NCI-H2171 (cell line): ENCODE results near the gene TUBA1A.
A peak's percentile ranks its signal among the peaks of the same experiment; 100 is the strongest.
"Not testable (repeated sequence)": the region's sequence is repeated elsewhere in the genome, so short reads cannot be mapped to it uniquely, and the experiment has no call there.

Experiments used
- DNase-seq: peaks from one replicate; lab custom pipeline; 2025; lab: John Stamatoyannopoulos, UW

TUBA1A gene

DNA sequence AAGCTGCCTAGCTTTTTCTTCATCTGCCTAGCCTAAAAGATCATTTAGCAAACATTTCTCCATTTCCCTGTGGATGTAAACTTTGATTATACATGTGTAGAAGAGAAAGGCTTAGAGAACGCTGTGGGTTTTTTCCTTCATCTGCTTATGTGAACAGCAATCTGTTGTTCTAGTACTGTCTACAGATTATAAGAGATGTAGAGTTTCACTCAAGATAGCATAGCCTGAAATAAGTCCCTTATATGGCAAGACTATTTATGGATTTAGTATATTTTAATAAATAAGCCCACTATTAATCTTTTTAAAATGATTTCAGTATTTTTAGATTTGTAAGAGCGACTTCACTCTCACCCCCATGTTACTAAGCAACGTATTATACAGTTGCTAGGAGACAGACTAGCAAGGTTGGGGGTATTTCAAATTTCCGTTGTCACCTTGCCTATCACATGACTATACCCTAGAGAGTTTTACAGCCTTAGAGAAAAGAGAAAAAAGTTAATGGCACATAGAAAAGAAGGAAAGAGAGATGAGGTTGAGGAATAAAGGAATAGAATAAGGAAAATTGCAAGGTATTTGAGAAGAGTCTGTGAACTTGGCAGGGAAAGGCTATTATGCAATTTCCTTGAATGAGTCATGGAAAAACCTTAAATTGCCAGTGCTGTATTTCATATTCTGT, 12.2 kb upstream of the TUBA1A start:
- DNase-seq = peak; percentile 92

DNA sequence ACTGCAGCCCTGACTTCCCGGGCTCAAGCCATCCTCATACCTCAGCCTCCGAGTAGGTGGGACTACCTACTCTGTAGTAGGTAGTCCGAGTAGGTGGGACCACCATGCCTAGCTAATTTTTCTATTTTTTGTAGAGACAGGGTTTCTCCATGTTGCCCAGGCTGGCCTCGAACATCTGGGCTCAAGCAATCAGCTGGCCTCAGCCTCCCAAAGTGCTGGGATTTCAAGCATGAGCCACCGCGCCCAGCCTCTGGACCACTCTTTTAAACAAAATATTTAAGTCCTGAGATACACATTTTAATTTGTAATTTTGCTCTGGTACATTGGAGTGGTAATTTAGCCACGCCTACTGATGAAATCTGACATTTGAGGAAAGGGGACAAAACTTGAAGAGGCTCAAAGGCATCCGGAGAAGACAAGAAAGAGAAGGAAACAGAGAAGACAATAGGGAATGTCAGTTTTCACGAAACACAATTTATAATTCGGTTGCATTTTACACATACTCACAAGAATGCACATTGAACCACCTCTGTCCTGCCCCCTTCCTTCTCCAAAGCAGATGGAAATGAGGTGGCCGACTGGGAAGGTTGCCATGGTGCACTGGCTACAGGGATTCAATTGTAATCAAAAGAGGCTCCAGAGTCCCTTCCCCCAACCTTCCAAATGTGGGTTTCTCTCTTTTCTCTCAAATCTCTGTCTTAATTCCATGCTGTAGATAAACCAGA, 9.7 kb upstream of the TUBA1A start:
- peak; percentile 43 for DNase-seq

DNA sequence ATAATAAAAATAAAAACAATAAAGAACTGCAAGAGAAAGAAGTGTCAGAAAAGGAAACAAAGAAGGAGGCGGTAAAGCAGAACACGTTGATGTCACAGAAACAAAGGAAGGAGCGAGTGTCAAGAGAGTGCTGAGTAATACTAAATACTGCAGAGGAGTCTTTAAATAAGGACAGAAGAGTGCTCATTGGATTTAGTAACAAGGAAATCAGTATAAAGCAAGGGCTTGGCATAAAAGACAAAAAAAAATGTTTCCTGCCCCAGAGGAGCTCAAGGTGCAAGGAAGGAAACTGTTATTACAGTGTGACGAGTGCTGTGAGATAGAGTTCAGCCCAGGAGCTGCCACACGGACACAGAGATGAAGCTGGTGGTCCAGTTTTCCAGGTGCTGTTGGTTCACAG, 8.4 kb upstream of the TUBA1A start:
- no peak for DNase-seq

DNA sequence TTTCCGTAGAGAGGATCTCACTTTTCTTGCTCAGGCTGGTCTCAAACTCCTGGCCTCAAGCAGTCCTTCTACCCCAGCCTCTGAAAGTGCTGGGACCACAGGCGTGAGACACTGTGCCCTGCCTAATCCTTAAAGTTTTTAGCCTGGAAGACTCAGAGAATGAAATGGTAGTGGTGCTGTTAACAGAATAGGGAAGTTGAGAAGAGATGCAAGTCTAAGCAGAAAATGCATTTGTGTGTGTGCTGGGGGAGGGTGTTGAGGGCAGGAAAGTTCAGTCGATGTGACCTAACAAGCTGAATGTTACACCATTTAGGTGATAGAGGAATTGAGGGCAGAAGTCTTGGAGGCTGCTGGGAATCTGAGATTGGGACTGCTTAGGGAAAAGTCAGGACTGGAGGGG, 6.9 kb upstream of the TUBA1A start:
- no peak for DNase-seq

DNA sequence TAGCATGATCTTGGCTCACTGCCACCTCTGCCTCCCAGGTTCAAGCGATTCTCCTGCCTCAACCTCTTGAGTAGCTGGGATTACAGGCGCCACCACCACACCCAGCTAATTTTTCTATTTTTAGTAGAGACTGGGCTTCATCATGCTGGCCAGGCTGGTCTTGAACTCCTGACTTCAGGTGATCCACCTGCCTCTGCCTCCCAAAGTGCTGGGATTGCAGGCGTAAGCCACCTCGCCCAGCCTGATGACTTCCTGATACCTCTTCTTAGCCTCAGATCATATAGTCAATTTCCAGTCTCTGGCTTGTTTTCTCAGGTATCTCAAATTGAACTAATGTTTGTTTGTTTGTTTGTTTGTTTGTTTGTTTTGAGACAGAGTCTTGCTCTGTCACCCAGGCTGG, 4.9 kb upstream of the TUBA1A start:
- DNase-seq = not testable (repeated sequence)

DNA sequence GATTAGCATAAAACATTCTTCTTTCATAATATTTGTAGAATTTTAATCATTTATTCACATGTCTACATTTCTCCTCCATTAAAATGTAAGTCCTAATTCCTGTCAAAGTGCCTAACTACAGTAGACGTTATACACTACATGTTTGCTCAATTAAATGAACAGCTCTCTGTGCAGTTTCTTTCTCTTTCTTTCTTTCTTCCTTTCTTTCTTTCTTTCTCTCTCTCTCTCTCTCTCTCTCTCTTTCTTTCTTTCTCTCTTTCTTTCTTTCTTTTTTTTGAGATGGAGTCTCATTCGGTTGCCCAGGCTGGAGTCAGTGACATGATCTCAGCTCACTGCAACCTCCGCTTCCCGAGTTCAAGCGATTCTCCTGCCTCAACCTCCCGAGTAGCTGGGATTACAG, 2.6 kb upstream of the TUBA1A start:
- not testable (repeated sequence) for DNase-seq

DNA sequence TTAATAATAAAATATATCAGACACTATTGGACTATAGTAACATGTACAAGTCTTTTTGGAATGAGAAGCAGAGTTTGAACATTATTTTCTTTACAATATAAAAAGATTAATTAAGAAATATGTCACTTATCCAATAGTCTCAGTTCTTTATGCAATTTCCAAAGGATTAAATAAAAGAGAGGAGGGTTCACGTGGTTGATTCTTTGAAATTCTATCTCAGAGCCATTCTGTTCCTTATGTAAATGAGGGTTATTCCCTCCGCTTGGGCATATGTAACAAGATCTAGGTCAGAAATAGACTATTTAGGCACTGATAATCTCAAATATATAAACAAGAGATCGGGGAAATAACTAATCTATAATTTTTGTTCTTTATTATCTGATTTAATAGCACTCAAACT, 2.1 kb upstream of the TUBA1A start:
- DNase-seq = peak; percentile 24

DNA sequence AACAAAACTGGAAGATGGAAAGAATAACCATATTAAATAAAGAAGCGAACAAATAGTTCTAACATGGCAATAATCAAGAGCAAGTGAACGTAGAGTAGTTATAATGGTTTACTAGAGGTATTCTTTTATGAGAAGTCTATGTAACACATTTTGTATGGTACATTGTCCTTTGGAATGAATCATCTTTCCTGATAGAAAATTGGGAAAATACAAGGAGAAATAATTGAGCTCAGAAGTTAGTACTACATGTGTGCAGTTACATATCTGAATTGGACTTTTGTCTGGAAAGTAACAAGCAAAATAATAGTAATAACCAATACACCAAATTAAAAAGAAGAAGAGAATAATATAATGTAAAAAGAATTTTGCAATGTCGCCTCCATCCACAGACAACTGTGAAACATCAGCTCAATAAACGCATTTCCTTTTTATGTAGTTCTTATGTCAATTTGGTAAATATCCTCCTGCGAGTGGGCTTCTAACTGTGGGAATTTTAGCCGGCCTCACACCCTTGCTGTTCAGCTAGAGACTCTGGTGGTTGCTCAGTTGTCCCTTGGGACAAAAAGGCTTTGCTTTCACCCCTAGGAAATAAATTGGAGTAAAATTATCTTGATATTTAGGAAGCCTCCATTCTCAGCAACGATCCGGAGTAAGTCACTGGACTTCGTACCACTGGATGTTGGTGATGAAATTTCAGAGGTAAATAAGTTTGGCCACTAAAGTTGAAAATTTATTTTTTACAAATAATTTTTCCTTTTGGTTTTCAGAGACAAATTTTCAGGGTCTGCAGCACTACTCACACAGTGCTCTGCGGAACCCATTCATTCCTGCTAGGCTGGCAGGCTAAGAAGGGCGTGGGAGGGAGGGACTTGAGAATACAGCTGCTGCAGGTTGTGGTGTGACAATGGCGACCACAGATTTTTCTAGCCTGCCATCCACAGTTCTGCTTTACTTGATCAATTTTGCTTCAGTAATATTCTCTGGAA, 1.1 kb upstream of the TUBA1A start:
- DNase-seq = peak; percentile 73

DNA sequence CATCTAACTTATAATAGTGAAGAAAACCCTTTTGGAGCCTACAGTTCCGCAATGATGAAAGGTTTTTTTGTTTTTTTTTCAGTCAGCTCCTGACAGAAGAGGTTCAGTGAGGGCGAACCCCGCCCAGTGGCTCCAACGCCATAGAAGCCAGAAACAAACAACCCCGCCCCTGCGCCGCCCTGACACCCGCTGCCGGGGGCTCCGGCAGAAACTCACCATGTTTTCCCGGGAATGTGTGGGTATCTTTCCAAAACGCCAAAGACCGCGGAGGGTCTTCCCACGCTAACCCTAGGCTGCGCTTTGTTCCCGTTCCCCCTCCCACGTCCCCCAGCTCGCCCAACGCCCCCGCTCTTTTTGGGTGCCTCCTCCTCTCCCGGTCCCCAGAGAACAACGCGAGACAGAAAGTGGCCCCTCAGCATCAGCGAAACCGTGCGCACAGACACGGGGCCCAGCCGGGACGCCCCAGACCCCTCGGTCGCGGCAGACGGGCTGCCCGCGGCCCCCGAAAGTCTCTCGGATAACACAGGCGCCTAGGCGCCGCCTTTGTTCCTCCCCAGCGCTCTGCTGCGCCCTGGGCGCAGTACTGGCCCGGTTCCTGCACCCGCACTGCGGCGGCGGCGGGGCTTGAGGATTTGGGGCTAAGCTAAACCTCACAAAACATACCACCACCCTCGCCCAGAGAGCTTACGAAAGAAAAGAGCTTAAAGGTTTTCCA, 522 bp downstream of the TUBA1A start:
- DNase-seq = peak; percentile 43

DNA sequence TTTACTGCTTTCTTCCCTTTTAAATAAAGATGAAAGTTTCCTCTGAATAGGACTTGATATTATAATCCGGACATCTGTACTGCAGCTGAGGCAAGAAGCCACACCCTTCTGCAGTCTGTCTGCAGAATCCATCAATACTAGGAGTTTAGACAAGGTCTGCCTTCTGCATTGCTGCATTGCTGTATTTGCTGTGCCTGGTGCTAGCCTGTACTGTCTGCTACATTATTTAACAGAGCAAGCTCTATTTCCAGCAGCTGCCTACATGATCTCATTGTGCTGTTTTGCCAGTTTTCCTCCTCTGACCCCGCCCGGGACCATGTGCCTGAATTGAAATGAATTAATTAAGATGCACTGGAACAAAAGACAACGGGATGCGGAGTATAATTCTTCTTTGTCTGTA, 1.7 kb downstream of the TUBA1A start:
- peak; percentile 16 for DNase-seq

DNA sequence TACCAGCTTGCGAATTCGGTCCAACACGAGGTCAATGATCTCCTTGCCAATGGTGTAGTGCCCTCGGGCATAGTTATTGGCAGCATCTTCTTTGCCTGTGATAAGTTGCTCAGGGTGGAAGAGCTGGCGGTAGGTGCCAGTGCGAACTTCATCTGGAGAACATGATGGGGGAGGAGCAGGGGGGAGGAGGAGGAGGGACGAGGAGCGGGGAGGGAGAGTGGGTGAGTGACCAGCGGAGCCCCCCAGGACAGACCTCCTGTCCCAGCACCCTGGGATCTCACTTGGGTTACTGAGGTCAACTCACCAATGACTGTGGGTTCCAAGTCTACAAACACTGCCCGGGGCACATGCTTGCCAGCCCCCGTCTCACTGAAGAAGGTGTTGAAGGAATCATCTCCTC, 2.6 kb downstream of the TUBA1A start:
- DNase-seq = not testable (repeated sequence)

DNA sequence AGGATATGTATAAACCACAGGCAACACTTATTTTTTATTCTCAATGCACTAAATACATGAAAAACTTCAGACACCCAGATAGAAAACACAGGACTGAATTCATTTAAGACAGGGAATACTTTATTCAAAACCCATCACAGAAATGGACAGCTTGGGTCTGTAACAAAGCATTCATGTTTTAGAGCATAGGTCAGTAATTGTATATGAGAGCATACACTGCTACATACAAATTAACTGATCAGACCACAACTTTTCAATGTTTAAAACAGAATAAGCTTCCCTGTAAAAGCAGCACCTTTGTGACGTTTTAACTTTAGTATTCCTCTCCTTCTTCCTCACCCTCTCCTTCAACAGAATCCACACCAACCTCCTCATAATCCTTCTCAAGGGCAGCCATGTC, 4.2 kb downstream of the TUBA1A start:
- DNase-seq = not testable (repeated sequence)

DNA sequence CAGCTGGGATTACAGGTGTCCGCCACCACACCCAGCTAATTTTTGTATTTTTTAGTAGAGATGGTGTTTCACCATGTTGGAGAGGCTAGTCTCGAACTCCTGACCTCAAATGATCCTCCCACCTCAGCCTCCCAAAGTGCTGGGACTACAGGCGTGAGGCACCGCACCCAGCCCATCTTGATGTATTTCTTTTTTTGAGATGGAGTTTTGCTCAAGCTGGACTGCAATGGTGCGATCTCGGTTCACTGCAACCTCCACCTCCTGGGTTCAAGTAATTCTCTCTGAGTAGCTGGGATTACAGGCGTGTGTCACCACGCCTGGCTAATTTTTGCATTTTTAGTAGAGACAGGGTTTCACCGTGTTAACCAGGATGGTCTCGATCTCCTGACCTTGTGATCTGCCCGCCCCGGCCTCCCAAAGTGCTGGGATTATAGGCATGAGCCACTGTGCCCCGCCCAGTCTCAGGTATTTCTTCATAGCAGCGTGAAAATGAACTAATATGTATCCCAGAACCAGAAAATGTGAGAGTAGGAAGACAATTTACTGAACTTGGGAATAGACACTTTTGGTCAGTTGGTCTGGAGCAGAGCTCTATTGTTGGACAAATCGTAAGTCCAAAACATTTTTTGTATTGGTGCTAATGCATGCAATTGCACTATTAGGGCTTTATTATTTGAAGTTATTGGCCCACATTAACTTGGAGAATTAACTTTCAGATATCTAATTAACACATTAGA, 5.5 kb downstream of the TUBA1A start:
- not testable (repeated sequence) for DNase-seq

DNA sequence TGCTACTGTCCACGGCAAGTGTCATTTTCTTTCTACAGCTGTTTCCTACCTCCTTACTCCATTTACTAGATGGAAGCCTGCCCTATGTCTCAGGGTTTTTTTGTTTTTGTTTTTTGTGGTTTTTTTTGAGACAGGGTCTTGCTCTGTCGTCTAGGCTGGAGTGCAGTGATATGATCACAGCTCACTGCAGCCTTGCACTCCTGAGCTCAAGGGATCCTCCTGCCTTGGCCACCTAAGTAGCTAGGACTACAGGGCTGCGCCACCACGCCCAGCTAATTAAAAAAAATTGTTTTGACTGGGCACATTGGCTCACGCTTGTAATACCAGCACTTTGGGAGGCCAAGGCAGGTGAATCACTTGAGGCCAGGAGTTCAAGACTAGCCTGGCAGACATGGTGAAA, 14.7 kb downstream of the TUBA1A start:
- DNase-seq = no peak

DNA sequence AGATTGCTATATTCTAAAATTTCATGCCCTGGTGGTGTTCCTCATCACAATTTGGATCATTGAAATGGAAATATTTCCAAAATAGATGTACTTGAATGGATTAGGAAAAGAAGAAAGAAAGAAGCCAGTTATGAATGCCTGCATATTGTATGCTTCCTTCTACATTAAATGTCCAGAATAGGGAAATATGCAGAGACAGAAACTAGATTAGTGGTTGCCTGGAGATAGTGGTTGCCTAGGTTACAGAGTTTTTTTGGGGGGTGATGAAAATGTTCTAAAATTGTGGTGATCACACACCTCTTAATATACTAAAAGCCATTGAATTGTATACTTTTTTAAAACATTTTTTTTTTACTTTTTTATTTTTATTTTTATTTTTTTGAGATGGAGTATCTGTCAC, 18.0 kb downstream of the TUBA1A start:
- no peak for DNase-seq

DNA sequence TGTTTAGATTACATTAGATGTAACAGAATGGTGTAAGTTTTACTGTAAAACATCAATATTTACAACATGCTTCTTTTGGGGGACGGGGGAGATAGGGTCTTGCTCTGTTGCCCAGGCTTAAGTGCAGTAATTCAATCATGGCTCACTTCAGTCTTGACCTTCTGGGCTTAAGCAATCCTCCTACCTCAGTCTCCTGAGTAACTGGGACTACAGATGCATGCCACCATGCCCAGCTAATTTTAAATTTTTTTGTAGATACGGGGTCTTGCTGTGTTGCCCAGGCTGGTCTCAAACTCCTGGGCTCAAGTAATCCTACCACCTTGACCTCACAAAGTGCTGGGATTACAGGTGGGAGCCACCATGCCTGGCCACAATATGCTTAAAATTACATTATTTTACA, 23.8 kb downstream of the TUBA1A start:
- DNase-seq = no peak

DNA sequence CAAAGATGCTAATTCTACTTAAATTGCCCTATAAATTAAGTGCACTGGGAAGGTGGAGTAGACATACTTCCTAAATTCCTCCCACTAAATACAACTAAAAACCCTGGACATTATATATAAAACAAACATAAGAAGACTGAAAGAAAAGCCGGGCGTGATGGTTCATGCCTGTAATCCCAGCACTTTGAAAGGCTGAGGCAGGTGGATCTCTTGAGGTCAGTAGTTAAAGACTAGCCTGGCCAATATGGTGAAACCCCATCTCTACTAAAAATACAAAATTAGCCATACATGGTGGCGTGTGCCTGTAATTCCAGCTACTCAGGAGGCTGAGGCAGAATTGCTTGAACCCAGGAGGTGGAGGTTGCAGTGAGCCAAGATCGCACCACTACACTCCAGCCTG, 27.0 kb downstream of the TUBA1A start:
- DNase-seq = not testable (repeated sequence)

DNA sequence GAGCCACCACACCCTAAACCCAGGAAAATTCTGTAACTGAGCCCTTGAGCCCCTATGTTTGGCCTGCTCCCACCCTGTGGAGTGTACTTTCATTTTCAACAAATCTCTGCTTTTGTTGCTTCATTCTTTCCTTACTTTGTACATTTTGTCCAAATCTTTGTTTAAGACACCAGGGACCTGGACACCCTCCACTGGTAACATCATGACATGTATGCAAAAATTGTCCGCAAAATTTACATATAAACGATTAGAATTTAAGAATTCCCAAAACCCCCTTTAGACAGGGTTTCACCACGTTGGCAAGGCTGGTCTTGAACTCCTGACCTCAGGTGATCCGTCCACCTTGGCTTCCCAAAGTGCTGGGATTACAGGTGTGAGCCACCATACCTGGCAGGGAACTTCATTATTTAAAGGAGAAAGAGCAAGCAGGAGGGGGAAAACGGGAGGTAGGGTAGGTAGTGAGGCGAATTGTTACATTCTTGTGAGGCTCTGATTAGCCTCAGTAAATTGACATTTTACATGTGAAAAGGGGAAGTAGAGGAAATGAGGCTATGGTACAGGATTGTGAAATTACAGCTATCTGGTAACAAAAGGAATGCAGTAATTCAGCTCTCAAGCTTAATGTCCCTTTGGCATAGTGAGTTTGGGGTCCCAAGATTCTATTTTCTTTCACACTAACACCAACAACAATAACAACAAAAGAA, 27.6 kb downstream of the TUBA1A start:
- no peak for DNase-seq

DNA sequence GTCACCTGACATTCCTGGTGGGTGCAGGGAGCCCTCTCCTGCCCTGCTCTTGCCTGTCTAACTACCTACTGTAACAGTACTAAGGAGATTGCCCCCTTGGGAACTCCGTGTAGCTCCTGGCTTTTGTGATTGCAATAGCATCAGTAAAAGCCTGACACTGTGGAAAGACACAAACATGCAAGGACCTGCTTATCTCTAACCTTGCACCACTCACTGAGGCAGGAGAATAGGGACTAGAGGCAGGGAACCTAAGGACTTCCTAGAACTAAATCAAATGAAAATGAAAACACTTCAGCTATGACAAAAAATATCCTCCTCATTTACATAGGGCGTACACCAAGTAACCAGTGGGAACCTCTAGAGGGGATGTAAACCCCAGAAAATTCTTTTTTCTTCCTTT, 28.5 kb downstream of the TUBA1A start:
- DNase-seq = no peak

DNA sequence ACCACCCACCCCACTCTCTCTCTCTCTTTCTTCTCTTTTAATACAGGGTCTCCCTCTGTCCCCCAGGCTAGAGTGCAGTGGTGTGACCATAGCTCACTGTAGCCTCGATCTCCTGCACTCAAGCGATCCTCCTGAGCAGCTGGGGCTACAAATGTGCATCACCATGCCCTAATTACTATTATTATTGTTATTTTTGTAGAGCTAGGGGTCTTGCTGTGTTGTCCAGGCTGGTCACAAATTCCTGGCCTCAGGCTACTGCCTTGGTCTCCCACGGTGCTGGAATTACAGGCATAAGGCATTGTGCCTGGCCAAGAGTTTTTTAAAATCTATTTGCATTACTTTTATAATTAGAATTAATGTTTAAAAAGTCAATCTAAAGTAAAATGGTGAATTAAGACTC, 34.7 kb downstream of the TUBA1A start:
- DNase-seq = no peak

DNA sequence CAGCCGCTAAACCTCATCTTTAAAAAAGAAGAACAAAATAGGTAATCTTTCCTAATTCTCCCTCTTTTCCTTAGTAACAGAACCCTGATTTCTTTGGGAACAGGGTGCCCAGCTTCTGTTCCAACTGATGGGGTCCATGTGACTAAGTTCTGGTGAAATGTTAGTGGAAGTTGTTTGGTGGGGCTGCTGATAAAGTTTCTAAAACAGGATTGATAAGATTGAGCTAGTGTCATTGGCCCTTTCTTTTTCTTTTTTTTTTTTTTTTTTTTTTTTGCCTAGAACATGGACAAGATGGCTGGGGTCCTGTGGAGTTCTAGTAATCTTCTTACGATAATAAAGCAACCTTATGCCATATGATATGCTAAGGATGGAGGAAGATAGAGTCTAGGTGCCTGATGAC, 41.5 kb downstream of the TUBA1A start:
- no peak for DNase-seq
